Activated T-cell treated with anti-CD3 and anti-CD28 coated beads, Interleukin-2, amount 50 U/mL, for 72 hours (primary cell): ENCODE data around the gene ABHD17A. TPM values are rescaled to one million over a fixed set of nuclear protein-coding genes. Genes with fewer than 3 reads are reported as not detected.
"Not testable (repeated sequence)": the region's sequence is repeated elsewhere in the genome, so short reads cannot be mapped to it uniquely, and the experiment has no call there.

Experiments
- ATAC-seq, 2 donors: fragments of 150-1000 bp; cut with Tn5 transposase; replicated peaks in 1 of 2; 2 replicates each; pipeline ENCODE4 v1.10.0; 2021; ENCODE audit warnings: moderate library complexity in 2 of 2, mild to moderate bottlenecking in 1 of 2
- DNase-seq, 2 donors: peaks; one replicate each; pipeline ENCODE4 v3.0.0; 2021 to 2022; ENCODE audit warnings: mixed read lengths in 1 of 2
- H3K27ac Mint-ChIP-seq: one replicate; pipeline ENCODE4 v1.8.0; 2022; ENCODE audit warnings: mild to moderate bottlenecking, moderate library complexity, mixed read lengths
- H3K27me3 Mint-ChIP-seq: one replicate; pipeline ENCODE4 v1.8.0; 2022; ENCODE audit warnings: low read depth, mixed read lengths
- H3K36me3 Mint-ChIP-seq, 2 donors: one replicate each; pipeline ENCODE4 v1.8.0; 2022; ENCODE audit warnings: mixed read lengths in 2 of 2, mild to moderate bottlenecking in 1 of 2; ENCODE audit not compliant: insufficient read depth in 2 of 2
- H3K4me1 Mint-ChIP-seq: one replicate; pipeline ENCODE4 v1.8.0; 2022; ENCODE audit warnings: low read depth, mixed read lengths
- H3K4me3 Mint-ChIP-seq, 2 donors: one replicate each; pipeline ENCODE4 v1.8.0; 2022; ENCODE audit warnings: mild to moderate bottlenecking in 2 of 2, mixed read lengths in 2 of 2, moderate library complexity in 2 of 2
- H3K9me3 Mint-ChIP-seq, 2 donors: one replicate each; pipeline ENCODE4 v1.8.0; 2022; ENCODE audit warnings: mixed read lengths in 2 of 2
- total RNA-seq, 2 donors: library from RNA; stranded (reverse); gene quantifications; one replicate each; pipeline ENCODE4 v1.2.3, GENCODE V29; 2022

The ABHD17A gene
- total RNA-seq, 2 donors from 2014 or later = 84.2 to 92.1 TPM

GRCh38 chr19:1905863-1906375, 20.6 kb upstream of the ABHD17A start:
- ATAC-seq = no peak
- H3K4me3 Mint-ChIP-seq = peak overlapping the region; percentile 84 to 92

GRCh38 chr19:1905110-1905862, 20.0 kb upstream of the ABHD17A start, which contains the start of the genes ADAT3 and SCAMP4:
TSS of gene ADAT3 (plus strand) at chr19:1905399. CDS start at chr19:1912048, 6,649 bp downstream.
TSS of gene SCAMP4 (plus strand) at chr19:1905399. CDS start at chr19:1915020, 9,621 bp downstream.
- Mint-ChIP-seq H3K4me3 (peak within 1 kb of the TSS; percentile 84 to 92), H3K4me1 (peaks cover 49% of the 10 kb centered on the region), H3K27ac (peak within 1 kb of the TSS; percentile 45), H3K9me3 (no peaks in the 10 kb centered on the region), H3K36me3 (no peaks in the 10 kb centered on the region), H3K27me3 (no peaks in the 10 kb centered on the region)
- ATAC-seq (peak; percentile 97 to 98), DNase-seq (peak; percentile 99 to 100)

More at GRCh38 chr19:1905863-1906375, 20.6 kb upstream of the ABHD17A start:
- Mint-ChIP-seq H3K4me1 (peaks cover 52% of the 10 kb centered on the region), H3K9me3 (no peaks in the 10 kb centered on the region), H3K27ac (peak overlapping the region; percentile 45), H3K27me3 (no peaks in the 10 kb centered on the region), H3K36me3 (no peaks in the 10 kb centered on the region)
- no peak for DNase-seq

DNA sequence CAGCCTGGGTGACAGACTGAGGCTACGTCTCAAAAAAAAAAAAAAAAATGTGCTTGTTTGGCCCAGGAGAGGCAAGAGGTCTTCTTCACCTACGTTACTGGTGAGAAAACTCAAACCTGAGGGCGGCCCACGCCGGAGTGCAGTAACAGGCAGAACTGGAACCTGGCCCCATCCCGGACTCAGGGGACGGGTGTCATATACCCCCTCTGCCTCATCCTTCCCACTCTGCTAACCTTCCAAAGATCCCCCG, 19.5 kb upstream of the ABHD17A start:
- Mint-ChIP-seq H3K27me3 (no peaks in the 10 kb centered on the region), H3K36me3 (no peaks in the 10 kb centered on the region), H3K9me3 (no peaks in the 10 kb centered on the region), H3K4me3 (peak overlapping the region; percentile 82 to 84), H3K4me1 (peaks cover 46% of the 10 kb centered on the region), H3K27ac (no peak overlapping the region)
- ATAC-seq (peak in 1 of 2 donors; percentile 4), DNase-seq (no peak)

DNA sequence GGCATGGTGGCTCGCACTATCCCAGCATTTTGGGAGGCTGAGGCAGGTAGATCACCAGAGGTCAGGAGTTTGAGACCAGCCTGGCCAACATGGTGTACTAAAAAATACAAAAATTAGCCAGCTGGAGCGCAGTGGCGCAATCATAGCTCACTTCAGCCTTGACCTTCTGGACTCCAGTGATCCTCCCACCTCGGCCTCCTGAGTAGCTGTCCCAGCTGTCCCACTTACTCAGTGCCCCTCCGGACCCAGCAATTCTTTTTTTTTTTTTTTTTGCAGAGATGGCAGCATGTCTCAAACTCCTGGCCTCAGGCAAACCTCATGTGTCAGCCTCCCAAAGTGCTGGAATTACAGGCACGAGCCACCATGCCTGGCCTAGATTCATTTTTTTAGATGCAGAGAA, 17.6 kb upstream of the ABHD17A start:
- DNase-seq (no peak), ATAC-seq (no peak)
- no peaks in the 10 kb centered on the region for H3K27me3 Mint-ChIP-seq
- H3K27ac Mint-ChIP-seq = no peak overlapping the region
- H3K4me3 Mint-ChIP-seq = peak overlapping the region; percentile 32 to 65
- H3K9me3 Mint-ChIP-seq = no peaks in the 10 kb centered on the region
- H3K4me1 Mint-ChIP-seq = peaks cover 37% of the 10 kb centered on the region
- no peaks in the 10 kb centered on the region for H3K36me3 Mint-ChIP-seq

DNA sequence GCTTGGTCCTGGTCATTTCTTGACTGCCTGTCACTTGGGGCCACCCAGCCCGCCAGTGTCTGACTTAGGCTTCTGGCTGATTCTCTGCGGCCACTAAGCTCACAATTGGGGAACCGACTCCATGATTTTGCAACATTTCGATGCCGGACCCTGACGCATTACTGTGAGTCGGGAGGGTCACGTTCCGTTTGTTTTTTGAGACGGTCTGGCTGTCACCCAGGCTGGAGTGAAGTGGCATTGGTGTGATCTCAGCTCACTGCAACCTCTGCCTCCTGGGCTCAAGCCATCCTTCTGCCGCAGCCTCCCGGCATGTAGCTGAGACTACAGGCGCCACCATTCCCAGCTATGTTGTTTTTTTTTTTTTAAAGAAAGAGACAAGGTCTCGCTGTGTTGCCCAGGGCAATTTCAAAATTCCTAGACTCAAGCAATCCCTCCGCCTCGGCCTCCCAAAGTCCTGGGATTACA, 16.7 kb upstream of the ABHD17A start:
- Mint-ChIP-seq H3K9me3 (no peaks in the 10 kb centered on the region), H3K27me3 (no peaks in the 10 kb centered on the region)

DNA sequence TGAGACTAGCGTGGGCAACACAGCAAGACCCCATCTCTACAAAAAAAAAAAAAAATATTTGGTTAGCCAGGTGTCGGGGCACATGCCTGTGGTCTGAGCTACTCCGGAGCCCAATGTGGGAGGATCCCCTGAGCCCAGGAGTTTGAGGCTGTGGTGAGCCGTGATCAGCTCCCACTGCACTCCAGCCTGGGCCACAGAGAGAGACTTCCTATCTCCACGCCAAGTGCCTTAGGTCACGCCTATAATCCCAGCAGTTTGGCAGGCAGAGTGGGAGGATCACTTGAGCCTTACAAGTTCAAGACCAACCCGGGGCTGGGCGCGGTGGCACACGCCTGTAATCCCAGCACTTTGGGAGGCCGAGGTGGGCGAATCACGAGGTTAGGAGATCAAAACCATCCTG, 11.2 kb upstream of the ABHD17A start:
- Mint-ChIP-seq H3K4me3 (peak overlapping the region; percentile 92 to 94), H3K4me1 (peaks cover 47% of the 10 kb centered on the region), H3K36me3 (no peaks in the 10 kb centered on the region), H3K9me3 (no peaks in the 10 kb centered on the region), H3K27me3 (no peaks in the 10 kb centered on the region), H3K27ac (peak overlapping the region; percentile 68)
- ATAC-seq = no peak
- no peak for DNase-seq

More for the DNA sequence above, 16.7 kb upstream of the ABHD17A start:
- Mint-ChIP-seq H3K4me3 (no peak overlapping the region), H3K4me1 (peaks cover 43% of the 10 kb centered on the region), H3K36me3 (no peaks in the 10 kb centered on the region), H3K27ac (no peak overlapping the region)
- ATAC-seq (no peak), DNase-seq (no peak)

DNA sequence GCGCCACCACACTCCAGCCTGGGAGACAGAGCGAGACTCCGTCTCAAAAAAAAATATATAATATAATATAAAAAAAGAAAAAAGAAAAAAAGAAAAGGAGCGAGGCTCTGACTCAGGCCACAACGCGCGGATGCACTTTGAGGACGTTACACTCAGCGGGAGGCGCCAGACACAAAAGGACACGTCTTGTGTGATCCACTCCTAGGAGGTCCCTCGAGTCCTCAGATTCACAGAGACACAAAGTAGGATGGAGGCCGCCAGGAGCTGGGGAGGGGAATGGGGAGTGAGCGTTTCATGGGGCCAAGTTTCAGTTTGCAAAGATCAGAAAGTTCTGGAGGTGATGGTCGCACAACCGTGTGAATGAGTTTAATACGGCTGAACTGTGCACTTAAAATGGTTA, 8.5 kb upstream of the ABHD17A start:
- Mint-ChIP-seq H3K36me3 (no peaks in the 10 kb centered on the region), H3K27ac (no peak overlapping the region), H3K9me3 (no peaks in the 10 kb centered on the region), H3K27me3 (no peaks in the 10 kb centered on the region), H3K4me1 (peaks cover 47% of the 10 kb centered on the region), H3K4me3 (peak overlapping the region; percentile 9 to 64)
- ATAC-seq (no peak), DNase-seq (no peak)

- ATAC-seq (no peak), DNase-seq (no peak)
- no peaks in the 10 kb centered on the region for H3K9me3 Mint-ChIP-seq
- peaks cover 20% of the 10 kb centered on the region for H3K4me1 Mint-ChIP-seq
- no peak overlapping the region for H3K4me3 Mint-ChIP-seq
- no peak overlapping the region for H3K27ac Mint-ChIP-seq
- no peaks in the 10 kb centered on the region for H3K27me3 Mint-ChIP-seq
- no peaks in the 10 kb centered on the region for H3K36me3 Mint-ChIP-seq
These were observed 4.6 kb upstream of the ABHD17A start for GRCh38 chr19:1889907-1890306.

DNA sequence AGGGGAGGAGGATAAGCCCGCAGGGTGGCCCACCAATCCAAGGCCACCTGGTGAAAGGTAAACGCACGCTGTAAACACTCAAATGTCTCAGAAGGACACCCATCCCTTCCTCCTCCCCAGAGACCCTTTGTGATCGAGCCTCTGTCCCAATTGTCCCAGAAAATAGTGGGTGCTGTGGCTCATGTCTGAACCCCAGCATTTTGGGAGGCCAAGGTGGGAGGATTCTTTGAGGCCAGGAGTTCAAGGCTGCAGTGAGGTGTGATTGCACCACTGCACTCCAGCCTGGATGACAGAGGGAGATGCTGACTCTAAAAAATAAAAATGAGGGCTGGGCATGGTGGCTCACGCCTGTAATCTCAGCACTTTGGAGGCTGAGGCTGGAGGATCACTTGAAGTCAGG, 3.1 kb upstream of the ABHD17A start:
- H3K9me3 Mint-ChIP-seq = no peaks in the 10 kb centered on the region
- DNase-seq (no peak), ATAC-seq (no peak)
- H3K36me3 Mint-ChIP-seq = peaks cover 5 to 11% of the 10 kb centered on the region in 2 donors
- H3K4me1 Mint-ChIP-seq = peaks cover 18% of the 10 kb centered on the region
- no peaks in the 10 kb centered on the region for H3K27me3 Mint-ChIP-seq
- no peak overlapping the region for H3K27ac Mint-ChIP-seq
- H3K4me3 Mint-ChIP-seq = no peak overlapping the region

GRCh38 chr19:1886360-1886759, 1.1 kb upstream of the ABHD17A start:
- not testable (repeated sequence) for H3K27ac Mint-ChIP-seq, H3K4me3 Mint-ChIP-seq, DNase-seq, H3K9me3 Mint-ChIP-seq, H3K27me3 Mint-ChIP-seq, ATAC-seq
- H3K36me3 Mint-ChIP-seq = peaks cover 5 to 15% of the 10 kb centered on the region in 2 donors
- peaks cover 33% of the 10 kb centered on the region for H3K4me1 Mint-ChIP-seq

GRCh38 chr19:1884719-1885334, 469 bp downstream of the ABHD17A start:
- DNase-seq (no peak), ATAC-seq (peak in 1 of 2 donors; percentile 7)
- Mint-ChIP-seq H3K9me3 (no peaks in the 10 kb centered on the region), H3K4me1 (peaks cover 33% of the 10 kb centered on the region), H3K36me3 (peaks cover 5 to 15% of the 10 kb centered on the region in 2 donors), H3K27me3 (no peaks in the 10 kb centered on the region), H3K4me3 (peak overlapping the region; percentile 96 to 99), H3K27ac (peak overlapping the region; percentile 90)

GRCh38 chr19:1884291-1884718, 991 bp downstream of the ABHD17A start:
- H3K9me3 Mint-ChIP-seq = no peaks in the 10 kb centered on the region
- H3K4me1 Mint-ChIP-seq = peaks cover 33% of the 10 kb centered on the region
- H3K27ac Mint-ChIP-seq = peak overlapping the region; percentile 90
- peak overlapping the region; percentile 96 to 99 for H3K4me3 Mint-ChIP-seq
- H3K36me3 Mint-ChIP-seq = peaks cover 5 to 15% of the 10 kb centered on the region in 2 donors
- peak; percentile 6 to 17 for ATAC-seq
- DNase-seq = peak; percentile 40 to 43
- no peaks in the 10 kb centered on the region for H3K27me3 Mint-ChIP-seq

DNA sequence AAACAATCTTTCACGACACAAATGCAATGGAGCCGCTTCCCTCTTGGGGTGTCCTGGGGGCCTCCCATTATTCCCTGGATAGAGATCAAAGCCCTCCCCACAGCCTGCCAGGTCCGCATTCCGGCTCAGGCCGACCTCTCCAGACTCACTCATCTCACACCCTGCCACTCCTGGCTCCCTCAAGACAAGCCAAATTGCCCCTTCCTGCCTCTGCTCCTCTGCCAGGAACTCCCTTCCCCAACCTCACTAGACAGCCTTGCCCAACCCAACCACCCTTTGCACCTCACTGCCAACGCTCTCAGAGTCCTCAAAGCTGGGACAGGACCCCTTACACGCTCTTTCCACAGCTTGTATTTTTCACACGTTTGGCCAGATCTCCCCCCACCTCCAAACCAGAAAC, 1.5 kb downstream of the ABHD17A start:
- Mint-ChIP-seq H3K27me3 (no peaks in the 10 kb centered on the region), H3K27ac (peak overlapping the region; percentile 90), H3K36me3 (peaks cover 5 to 15% of the 10 kb centered on the region in 2 donors), H3K4me3 (peak overlapping the region; percentile 96 to 99), H3K9me3 (no peaks in the 10 kb centered on the region), H3K4me1 (peaks cover 33% of the 10 kb centered on the region)
- peak in 1 of 2 donors; percentile 24 for ATAC-seq
- DNase-seq = no peak
